ENCODE data around the gene SUGCT. TPM values are rescaled to one million over a fixed set of nuclear protein-coding genes. Genes with fewer than 3 reads are reported as not detected.

The SUGCT gene
- total RNA-seq, 4 donors from 2014 or later: 0.83 to 7.1 (median 3.2) TPM

- H3K4me1 ChIP-seq: no peaks in the 10 kb centered on the region
- WGBS, 2 donors: 84 to 85% methylated on average over 5 of the region's 5 CpGs
- no peak overlapping the region for H3K4me3 ChIP-seq
- DNase-seq: no peak
- no peak for TF ChIP-seq CTCF (IDR thresholded peaks at IDR 0.05)
- no peak for TF ChIP-seq POLR2A (IDR thresholded peaks at IDR 0.05)
- no peaks in the 10 kb centered on the region for H3K27me3 ChIP-seq
- no peaks in the 10 kb centered on the region for H3K36me3 ChIP-seq
- H3K9me3 ChIP-seq: no peaks in the 10 kb centered on the region
- no peak overlapping the region for H3K27ac ChIP-seq
- intact Hi-C loops (cut with DNase I): no loop called here
Measured at GRCh38 chr7:40629891-40630290, 495.1 kb downstream of the SUGCT start.

- H3K4me3 ChIP-seq: no peak overlapping the region
- no peaks in the 10 kb centered on the region for H3K27me3 ChIP-seq
- no peaks in the 10 kb centered on the region for H3K4me1 ChIP-seq
- no peak overlapping the region for H3K27ac ChIP-seq
- intact Hi-C loops (cut with DNase I): no loop called here
- no peaks in the 10 kb centered on the region for H3K36me3 ChIP-seq
- TF ChIP-seq POLR2A (IDR thresholded peaks at IDR 0.05) (no peak), CTCF (IDR thresholded peaks at IDR 0.05) (no peak)
- DNase-seq: no peak
- WGBS, 2 donors: 84 to 95% methylated on average over 5 to 8 of the region's 8 CpGs
- H3K9me3 ChIP-seq: no peaks in the 10 kb centered on the region
Measured at GRCh38 chr7:40634118-40634517, 499.3 kb downstream of the SUGCT start.

GRCh38 chr7:40638545-40639320 lies 503.9 kb downstream of the SUGCT start:
- no peak overlapping the region for H3K4me3 ChIP-seq
- intact Hi-C loops (cut with DNase I): no loop called here
- no peak for TF ChIP-seq CTCF (IDR thresholded peaks at IDR 0.05)
- TF ChIP-seq POLR2A (IDR thresholded peaks at IDR 0.05): no peak
- H3K27ac ChIP-seq: no peak overlapping the region
- no peaks in the 10 kb centered on the region for H3K4me1 ChIP-seq
- no peak for DNase-seq
- no peaks in the 10 kb centered on the region for H3K9me3 ChIP-seq
- no peaks in the 10 kb centered on the region for H3K27me3 ChIP-seq
- H3K36me3 ChIP-seq: no peaks in the 10 kb centered on the region
- WGBS, 2 donors: 75 to 86% methylated on average over 7 of the region's 7 CpGs

GRCh38 chr7:40640566-40640965 lies 505.8 kb downstream of the SUGCT start:
- Histone ChIP-seq H3K4me3 (no peak overlapping the region), H3K27me3 (no peaks in the 10 kb centered on the region), H3K27ac (no peak overlapping the region), H3K4me1 (no peaks in the 10 kb centered on the region), H3K36me3 (no peaks in the 10 kb centered on the region), H3K9me3 (no peaks in the 10 kb centered on the region)
- WGBS, 2 donors: 56 to 57% methylated on average over 3 of the region's 3 CpGs
- no peak for TF ChIP-seq POLR2A (IDR thresholded peaks at IDR 0.05)
- no peak for TF ChIP-seq CTCF (IDR thresholded peaks at IDR 0.05)
- DNase-seq: no peak
- intact Hi-C loops (cut with DNase I): no loop called here

- intact Hi-C loops (cut with DNase I): no loop called here
- 39 to 52% methylated on average over 7 of the region's 7 CpGs for WGBS, 2 donors
- Histone ChIP-seq H3K36me3 (no peaks in the 10 kb centered on the region), H3K4me1 (no peaks in the 10 kb centered on the region), H3K27me3 (no peaks in the 10 kb centered on the region), H3K9me3 (no peaks in the 10 kb centered on the region), H3K4me3 (no peak overlapping the region), H3K27ac (no peak overlapping the region)
- TF ChIP-seq CTCF (IDR thresholded peaks at IDR 0.05): no peak
- no peak for TF ChIP-seq POLR2A (IDR thresholded peaks at IDR 0.05)
- no peak for DNase-seq
Measured at GRCh38 chr7:40641701-40642100, 506.9 kb downstream of the SUGCT start.
